PC-3 (cell line): Measurements from ENCODE around the gene PKNOX2. TPM values are rescaled to one million over a fixed set of nuclear protein-coding genes. Genes with fewer than 3 reads are reported as not detected.

Experiments used
- ATAC-seq: fragments of 200-7000 bp; cut with Tn5 transposase; 2 replicates; pipeline ENCODE4 v1.9.1; 2020; ENCODE audit warnings: mild to moderate bottlenecking, moderate library complexity
- BruUV-seq: library from RNA; stranded (reverse); fragments of 400-500 nt; replicated peaks from 2 replicates; lab custom pipeline; 2021; lab: Mats Ljungman, UMichigan
- CTCF ChIA-PET: fragments of 300-600 bp; sonication (Branson Sonifier 250); formaldehyde crosslinking; loops from one replicate; lab custom pipeline; 2022; ENCODE audit warnings: antibody characterized with exemption; lab: Charles Lee
- POLR2A ChIA-PET: fragments of 300-600 bp; sonication (Branson Sonifier 250); formaldehyde crosslinking; loops from one replicate; lab custom pipeline; 2022; ENCODE audit warnings: antibody characterized with exemption; ENCODE audit not compliant: unreplicated experiment; lab: Charles Lee
- DNase-seq: peaks from one replicate; pipeline ENCODE4 v3.0.0-alpha.2; 2015
- H2AFZ ChIP-seq: fragments of 300-600 bp; sonication (generic); 2 replicates; pipeline ENCODE4 v1.6.0; 2016; ENCODE audit warnings: antibody characterized with exemption, low read length
- H3F3A ChIP-seq: fragments of 300-600 bp; sonication (generic); one replicate; pipeline ENCODE4 v1.6.0; 2017; ENCODE audit warnings: antibody characterized with exemption, low read length, control low read depth, mild to moderate bottlenecking; ENCODE audit not compliant: unreplicated experiment
- H3K27ac ChIP-seq: fragments of 300-600 bp; sonication (generic); 2 replicates; pipeline ENCODE4 v1.5.1; 2016; ENCODE audit warnings: mild to moderate bottlenecking, low read length
- H3K27me3 ChIP-seq: fragments of 300-600 bp; sonication (generic); 2 replicates; pipeline ENCODE4 v1.6.1; 2016; ENCODE audit warnings: low read length, mixed read lengths
- H3K36me3 ChIP-seq: fragments of 300-600 bp; sonication (generic); 2 replicates; pipeline ENCODE4 v1.6.1; 2016; ENCODE audit warnings: low read depth, mixed run types, low read length, mixed read lengths
- H3K4me1 ChIP-seq: fragments of 300-600 bp; sonication (generic); 2 replicates; pipeline ENCODE4 v1.5.1; 2016; ENCODE audit warnings: low read length; ENCODE audit not compliant: insufficient read depth
- H3K4me2 ChIP-seq: fragments of 300-600 bp; sonication (generic); 2 replicates; pipeline ENCODE4 v1.6.0; 2016; ENCODE audit warnings: low read length
- H3K4me3 ChIP-seq: fragments of 300-600 bp; sonication (generic); 2 replicates; pipeline ENCODE4 v1.5.1; 2016; ENCODE audit warnings: mild to moderate bottlenecking, low read length, mixed read lengths
- H3K79me2 ChIP-seq: fragments of 300-600 bp; sonication (generic); 2 replicates; pipeline ENCODE4 v1.6.1; 2017; ENCODE audit warnings: low read length, mixed read lengths
- H3K9ac ChIP-seq: fragments of 300-600 bp; sonication (generic); 2 replicates; pipeline ENCODE4 v1.6.0; 2016; ENCODE audit warnings: mild to moderate bottlenecking, low read length
- H3K9me2 ChIP-seq: fragments of 300-600 bp; sonication (generic); replicated peaks from 2 replicates; pipeline ENCODE4 v1.6.1; 2016; ENCODE audit warnings: mixed run types, low read length, mixed read lengths
- H3K9me3 ChIP-seq: fragments of 300-600 bp; sonication (generic); 2 replicates; pipeline ENCODE4 v1.6.1; 2016; ENCODE audit warnings: low read length, mixed read lengths
- H4K20me1 ChIP-seq: fragments of 300-600 bp; sonication (generic); 2 replicates; pipeline ENCODE4 v1.6.1; 2016; ENCODE audit warnings: low read length, mixed read lengths
- CTCF ChIP-seq: fragments of 300-600 bp; sonication (generic); conservative IDR thresholded peaks from 2 replicates; pipeline ENCODE4 v1.5.1; 2017; ENCODE audit warnings: antibody characterized with exemption, low read depth, mild to moderate bottlenecking, low read length
- EZH2 ChIP-seq: fragments of 300-600 bp; sonication (generic); IDR thresholded peaks from one replicate; pipeline ENCODE4 v1.6.1; 2017; ENCODE audit warnings: antibody characterized with exemption, mild to moderate bottlenecking, low read length; ENCODE audit not compliant: unreplicated experiment
- EZH2phosphoT487 ChIP-seq: fragments of 300-600 bp; sonication (generic); IDR thresholded peaks from 2 replicates; pipeline ENCODE4 v1.6.1; 2018; ENCODE audit warnings: mild to moderate bottlenecking, antibody characterized with exemption, low read length, borderline replicate concordance
- intact Hi-C: fragments of 100-400 bp; cut with micrococcal nuclease; formaldehyde crosslinking; loops from 2 replicates; pipeline ENCODE4 v1.9.0; 2023
- total RNA-seq: library from RNA; depleted of rRNA; stranded (reverse); fragments of >200 nt; gene quantifications from 2 replicates; pipeline ENCODE4 v1.2.3, GENCODE V29; 2014

The PKNOX2 gene
- total RNA-seq, 1 experiment from 2014 or later: not detected

- CTCF ChIA-PET: no interaction called here
- Histone ChIP-seq H3F3A (no peaks in the 10 kb centered on the region), H3K4me3 (no peak overlapping the region), H3K4me2 (no peak overlapping the region), H3K9ac (no peak overlapping the region), H3K9me2 (no peaks in the 10 kb centered on the region), H3K27me3 (peaks cover 8% of the 10 kb centered on the region), H3K79me2 (no peaks in the 10 kb centered on the region), H3K36me3 (no peaks in the 10 kb centered on the region), H2AFZ (no peak overlapping the region), H3K4me1 (no peaks in the 10 kb centered on the region), H4K20me1 (no peaks in the 10 kb centered on the region), H3K27ac (no peak overlapping the region), H3K9me3 (no peaks in the 10 kb centered on the region)
- DNase-seq: no peak
- intact Hi-C loops: no loop called here
- BruUV-seq: no TSS peak
- POLR2A ChIA-PET: no interaction called here
- TF ChIP-seq EZH2 (no peak), CTCF (no peak)
- ATAC-seq: no peak
Observed at GRCh38 chr11:125129316-125129993, 35.1 kb upstream of the PKNOX2 start.

DNA sequence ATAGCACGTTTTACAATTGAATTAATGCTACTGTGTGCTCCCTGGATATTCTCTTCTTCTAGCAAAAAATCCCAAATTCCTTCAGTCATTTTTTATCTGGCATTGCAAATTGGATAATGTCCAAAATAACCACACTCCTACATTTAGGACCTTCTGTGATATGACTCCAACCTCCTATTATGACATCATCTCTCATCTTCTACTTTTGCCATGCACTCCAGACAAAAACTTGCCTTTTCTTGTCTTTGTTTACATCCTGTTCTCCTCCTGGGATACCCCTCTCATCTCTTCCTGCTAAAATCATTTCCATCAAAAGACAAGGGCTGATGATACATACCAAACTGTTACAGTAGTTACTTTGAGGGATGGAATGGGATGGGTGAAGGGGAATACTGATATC lies 32.5 kb upstream of the PKNOX2 start:
- ATAC-seq (no peak), DNase-seq (no peak)
- Histone ChIP-seq H3K4me2 (no peak overlapping the region), H4K20me1 (no peaks in the 10 kb centered on the region), H3K4me3 (no peak overlapping the region), H3K79me2 (no peaks in the 10 kb centered on the region), H3K9me2 (no peaks in the 10 kb centered on the region), H3K4me1 (no peaks in the 10 kb centered on the region), H3K9ac (no peak overlapping the region), H2AFZ (no peak overlapping the region), H3K27ac (no peak overlapping the region), H3F3A (no peaks in the 10 kb centered on the region), H3K27me3 (peaks cover 23% of the 10 kb centered on the region), H3K36me3 (no peaks in the 10 kb centered on the region), H3K9me3 (no peaks in the 10 kb centered on the region)
- BruUV-seq: no TSS peak
- TF ChIP-seq EZH2phosphoT487: no peak
- TF ChIP-seq CTCF: no peak
- no peak for TF ChIP-seq EZH2
- POLR2A ChIA-PET: no interaction called here
- CTCF ChIA-PET: no interaction called here
- intact Hi-C loops: no loop called here

GRCh38 chr11:125132596-125132995 lies 32.0 kb upstream of the PKNOX2 start:
- peak; percentile 15 for DNase-seq
- Histone ChIP-seq H4K20me1 (no peaks in the 10 kb centered on the region), H3K4me3 (no peak overlapping the region), H3K27me3 (peaks cover 23% of the 10 kb centered on the region), H3K9me2 (no peaks in the 10 kb centered on the region), H3K79me2 (no peaks in the 10 kb centered on the region), H3K4me1 (no peaks in the 10 kb centered on the region), H3K9me3 (no peaks in the 10 kb centered on the region), H3K4me2 (no peak overlapping the region), H3F3A (no peaks in the 10 kb centered on the region), H3K27ac (no peak overlapping the region), H2AFZ (no peak overlapping the region), H3K9ac (no peak overlapping the region), H3K36me3 (no peaks in the 10 kb centered on the region)
- CTCF ChIA-PET: no interaction called here
- ATAC-seq: no peak
- intact Hi-C loops: no loop called here
- TF ChIP-seq CTCF (no peak), EZH2 (no peak), EZH2phosphoT487 (no peak)
- POLR2A ChIA-PET: no interaction called here
- no TSS peak for BruUV-seq
